ENCODE measurements around the gene WWOX. TPM values are rescaled to one million over a fixed set of nuclear protein-coding genes. Genes with fewer than 3 reads are reported as not detected.

Gene WWOX
- total and polyA plus RNA-seq, 10 donors: 5.9 to 90.3 (median 26.4) TPM

DNA sequence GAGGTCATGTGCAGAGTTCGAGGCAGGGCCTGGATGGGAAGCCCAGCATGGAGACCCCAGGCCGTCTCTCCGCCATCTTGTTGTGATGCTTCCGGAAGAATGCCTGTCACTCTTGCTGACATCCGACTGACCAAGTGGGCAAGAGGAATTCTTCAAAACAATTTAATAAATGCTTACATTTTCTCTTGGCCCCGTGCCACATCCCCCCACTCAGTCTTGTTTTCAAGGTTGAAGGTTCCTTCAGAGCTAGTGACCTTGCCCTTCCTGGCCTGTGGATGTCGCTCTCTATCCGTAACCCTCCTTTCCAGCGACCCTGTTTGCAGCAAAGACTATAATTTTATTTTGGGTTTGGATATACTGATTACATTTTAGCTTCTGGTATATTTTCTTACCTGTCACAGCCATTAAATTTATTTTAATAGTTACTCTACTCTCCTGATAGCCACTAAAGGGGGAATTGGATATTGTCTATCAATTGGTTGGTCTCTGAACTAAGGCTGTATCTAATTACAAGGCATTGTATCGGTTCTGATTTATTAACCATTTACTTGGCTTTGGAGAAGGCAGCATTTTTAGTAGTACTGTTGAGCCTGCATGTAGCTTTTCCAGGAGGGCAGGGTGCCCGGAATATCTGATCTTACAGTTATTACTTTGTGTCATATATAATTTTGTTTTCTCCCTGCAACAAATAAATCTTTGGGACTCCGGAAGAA is 264.5 kb downstream of the WWOX start:
- Histone ChIP-seq H3K27me3 (replicated peaks in 1 of 7) (no peaks in the 10 kb centered on the region), H3K27ac (no peak overlapping the region), H3K9me3 (no peaks in the 10 kb centered on the region), H3K36me3 (no peaks in the 10 kb centered on the region), H3K4me3 (no peak overlapping the region), H3K4me1 (no peaks in the 10 kb centered on the region)
- no peak for DNase-seq
- intact Hi-C loops (cut with DNase I; ENCODE audit: low total_unique reads): no loop called here
- WGBS, 5 donors: 76 to 88% (median 82%) methylated on average over 12 of the region's 12 CpGs
- no peak for TF ChIP-seq POLR2AphosphoS5 (IDR thresholded peaks at IDR 0.05)
- TF ChIP-seq, protein P1, sequence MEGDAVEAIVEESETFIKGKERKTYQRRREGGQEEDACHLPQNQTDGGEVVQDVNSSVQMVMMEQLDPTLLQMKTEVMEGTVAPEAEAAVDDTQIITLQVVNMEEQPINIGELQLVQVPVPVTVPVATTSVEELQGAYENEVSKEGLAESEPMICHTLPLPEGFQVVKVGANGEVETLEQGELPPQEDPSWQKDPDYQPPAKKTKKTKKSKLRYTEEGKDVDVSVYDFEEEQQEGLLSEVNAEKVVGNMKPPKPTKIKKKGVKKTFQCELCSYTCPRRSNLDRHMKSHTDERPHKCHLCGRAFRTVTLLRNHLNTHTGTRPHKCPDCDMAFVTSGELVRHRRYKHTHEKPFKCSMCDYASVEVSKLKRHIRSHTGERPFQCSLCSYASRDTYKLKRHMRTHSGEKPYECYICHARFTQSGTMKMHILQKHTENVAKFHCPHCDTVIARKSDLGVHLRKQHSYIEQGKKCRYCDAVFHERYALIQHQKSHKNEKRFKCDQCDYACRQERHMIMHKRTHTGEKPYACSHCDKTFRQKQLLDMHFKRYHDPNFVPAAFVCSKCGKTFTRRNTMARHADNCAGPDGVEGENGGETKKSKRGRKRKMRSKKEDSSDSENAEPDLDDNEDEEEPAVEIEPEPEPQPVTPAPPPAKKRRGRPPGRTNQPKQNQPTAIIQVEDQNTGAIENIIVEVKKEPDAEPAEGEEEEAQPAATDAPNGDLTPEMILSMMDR (IDR thresholded peaks at IDR 0.05 in 8 of 11, conservative IDR thresholded peaks at IDR 0.05 in 3 of 11): no peak

DNA sequence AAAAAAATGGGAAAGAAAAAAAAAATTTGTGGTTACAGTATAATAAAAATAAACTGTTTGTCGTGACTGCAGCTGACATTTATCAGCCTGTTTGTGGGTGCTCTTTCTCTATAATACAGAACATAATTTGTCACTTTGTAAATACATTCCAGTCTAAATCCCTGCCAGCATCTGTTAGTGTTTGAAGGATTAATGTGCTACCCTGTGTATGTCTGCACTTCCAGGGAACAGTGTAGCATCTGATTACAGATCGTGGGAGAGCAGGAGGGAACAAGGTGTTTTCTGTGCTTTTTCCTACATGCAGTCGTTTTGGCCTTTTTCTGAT is 265.1 kb downstream of the WWOX start:
- intact Hi-C loops (cut with DNase I; ENCODE audit: low total_unique reads): no loop called here
- no peak overlapping the region for H3K4me3 ChIP-seq
- H3K27me3 ChIP-seq (replicated peaks in 1 of 7): no peaks in the 10 kb centered on the region
- no peaks in the 10 kb centered on the region for H3K36me3 ChIP-seq
- TF ChIP-seq, protein P1 (IDR thresholded peaks at IDR 0.05 in 8 of 11, conservative IDR thresholded peaks at IDR 0.05 in 3 of 11): no peak
- TF ChIP-seq POLR2A (IDR thresholded peaks at IDR 0.05) (no peak), POLR2AphosphoS5 (IDR thresholded peaks at IDR 0.05) (no peak)
- H3K9me3 ChIP-seq: no peaks in the 10 kb centered on the region
- no peak overlapping the region for H3K27ac ChIP-seq
- DNase-seq: no peak
- no peaks in the 10 kb centered on the region for H3K4me1 ChIP-seq
- 24 to 82% (median 46%) methylated on average over 3 of the region's 3 CpGs for WGBS, 5 donors

DNA sequence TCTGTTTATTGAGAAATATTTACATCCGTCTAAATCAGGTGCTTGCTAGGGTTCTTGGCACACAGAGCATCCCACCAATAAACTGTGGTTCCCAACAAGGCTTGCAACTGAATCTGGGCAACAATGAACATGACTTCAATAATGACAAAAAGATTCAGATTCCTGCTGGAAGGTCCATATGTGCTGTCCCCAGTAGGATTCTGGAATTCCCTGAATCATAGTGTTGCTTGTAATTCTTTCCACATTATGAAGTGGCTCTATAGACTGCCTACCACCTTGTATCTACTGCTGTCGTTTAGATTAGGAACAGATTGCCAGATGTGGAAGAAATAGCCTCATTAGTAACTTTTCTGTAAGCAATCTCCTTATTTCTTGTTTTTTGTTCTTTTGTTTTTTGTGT is 265.9 kb downstream of the WWOX start:
- TF ChIP-seq POLR2AphosphoS5 (IDR thresholded peaks at IDR 0.05): no peak
- TF ChIP-seq, protein P1 (IDR thresholded peaks at IDR 0.05 in 8 of 11, conservative IDR thresholded peaks at IDR 0.05 in 3 of 11): no peak
- DNase-seq: no peak
- no peak overlapping the region for H3K27ac ChIP-seq
- H3K36me3 ChIP-seq: no peaks in the 10 kb centered on the region
- H3K27me3 ChIP-seq (replicated peaks in 1 of 7): no peaks in the 10 kb centered on the region
- H3K9me3 ChIP-seq: no peaks in the 10 kb centered on the region
- no peak overlapping the region for H3K4me3 ChIP-seq
- H3K4me1 ChIP-seq: no peaks in the 10 kb centered on the region
- intact Hi-C loops (cut with DNase I; ENCODE audit: low total_unique reads): no loop called here
- 80 to 90% (median 86%) methylated on average over 2 of the region's 2 CpGs for WGBS, 5 donors

DNA sequence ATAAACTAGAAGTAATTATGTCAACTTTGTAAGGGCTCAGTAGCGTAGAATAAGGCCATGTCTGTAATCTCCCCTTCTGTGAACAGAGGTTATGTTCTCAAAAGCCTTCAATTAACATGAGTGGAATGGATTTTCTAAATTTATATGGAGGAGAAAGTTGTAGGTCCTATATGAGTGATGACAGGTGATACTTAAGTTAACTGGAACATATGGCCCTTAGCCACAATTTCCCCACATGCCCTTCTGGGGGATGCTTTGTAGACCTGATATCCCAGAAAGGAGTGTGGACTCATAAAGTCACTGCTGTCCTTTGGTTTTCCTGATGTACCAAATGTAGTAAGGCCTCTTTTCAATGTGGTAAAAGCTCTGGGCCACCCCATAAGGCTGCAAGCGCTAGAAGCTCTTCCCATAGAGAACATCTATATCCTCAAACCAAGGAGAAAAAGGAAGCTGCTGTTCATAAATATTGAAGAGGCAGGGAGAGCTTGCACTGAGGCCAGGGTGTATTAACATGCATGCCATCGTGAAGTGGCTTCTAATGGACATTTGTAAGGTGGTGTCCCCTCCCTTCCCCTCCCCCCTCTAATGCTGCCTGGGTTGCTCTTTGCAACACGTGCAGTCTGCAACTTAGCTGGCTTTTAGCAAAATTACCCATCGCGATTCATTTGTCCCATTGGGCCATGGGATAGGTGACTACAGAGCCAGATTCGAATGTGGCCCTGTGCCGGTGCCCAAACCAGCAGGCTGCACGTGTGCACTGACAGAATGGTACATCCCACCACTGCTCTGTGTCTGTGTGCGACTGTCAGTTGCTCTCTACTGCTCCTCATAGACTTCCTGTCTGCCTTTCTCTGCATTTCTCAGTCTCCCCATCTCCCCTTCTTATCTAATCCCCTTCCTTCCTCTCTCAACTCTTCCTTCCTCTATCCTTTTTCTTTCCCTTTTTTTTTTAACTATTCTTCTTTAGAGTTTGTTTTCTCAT is 269.0 kb downstream of the WWOX start:
- no peaks in the 10 kb centered on the region for H3K4me1 ChIP-seq
- H3K9me3 ChIP-seq: peaks cover 0 to 18% (median 14%) of the 10 kb centered on the region in 8 donors
- H3K27me3 ChIP-seq (replicated peaks in 1 of 7): no peaks in the 10 kb centered on the region
- no peak overlapping the region for H3K4me3 ChIP-seq
- DNase-seq: no peak
- intact Hi-C loops (cut with DNase I; ENCODE audit: low total_unique reads): no loop called here
- TF ChIP-seq, protein P1 (IDR thresholded peaks at IDR 0.05 in 8 of 11, conservative IDR thresholded peaks at IDR 0.05 in 3 of 11): no peak
- no peak for TF ChIP-seq POLR2A (IDR thresholded peaks at IDR 0.05)
- TF ChIP-seq POLR2AphosphoS5 (IDR thresholded peaks at IDR 0.05): no peak
- no peaks in the 10 kb centered on the region for H3K36me3 ChIP-seq
- WGBS, 5 donors: 71 to 80% (median 74%) methylated on average over 10 of the region's 10 CpGs
- H3K27ac ChIP-seq: no peak overlapping the region
